Right lobe of liver (tissue), 4 donors: ENCODE results near the gene LCMT1.

Experiments
- CTCF ChIP-seq, 4 donors: fragments of 200-600 bp in 3 of 4; fragments of 450-650 bp in 1 of 4; IDR thresholded peaks; one replicate each; pipeline versions ENCODE4 v1.5.1 to v1.8.0; 2016 to 2022; ENCODE audit warnings: antibody characterized with exemption in 4 of 4, mild to moderate bottlenecking in 2 of 4
- POLR2A ChIP-seq: fragments of 450-650 bp; IDR thresholded peaks from one replicate; pipeline ENCODE4 v1.6.1; 2017; ENCODE audit warnings: antibody characterized with exemption, mild to moderate bottlenecking
- donor health status: DM: no; HTN: no; CAD: no.
- donor health status: DM: no; HTN: no; CAD: no.
- donor health status: DM: no; HTN: yes; CAD: no.

- TF ChIP-seq CTCF (IDR thresholded peaks at IDR 0.05) (no peak), POLR2A (no peak)
Measured at GRCh38 chr16:25177512-25177830, 65.9 kb downstream of the LCMT1 start.
